ENCODE results near the gene ALG12.

ALG12 gene

DNA sequence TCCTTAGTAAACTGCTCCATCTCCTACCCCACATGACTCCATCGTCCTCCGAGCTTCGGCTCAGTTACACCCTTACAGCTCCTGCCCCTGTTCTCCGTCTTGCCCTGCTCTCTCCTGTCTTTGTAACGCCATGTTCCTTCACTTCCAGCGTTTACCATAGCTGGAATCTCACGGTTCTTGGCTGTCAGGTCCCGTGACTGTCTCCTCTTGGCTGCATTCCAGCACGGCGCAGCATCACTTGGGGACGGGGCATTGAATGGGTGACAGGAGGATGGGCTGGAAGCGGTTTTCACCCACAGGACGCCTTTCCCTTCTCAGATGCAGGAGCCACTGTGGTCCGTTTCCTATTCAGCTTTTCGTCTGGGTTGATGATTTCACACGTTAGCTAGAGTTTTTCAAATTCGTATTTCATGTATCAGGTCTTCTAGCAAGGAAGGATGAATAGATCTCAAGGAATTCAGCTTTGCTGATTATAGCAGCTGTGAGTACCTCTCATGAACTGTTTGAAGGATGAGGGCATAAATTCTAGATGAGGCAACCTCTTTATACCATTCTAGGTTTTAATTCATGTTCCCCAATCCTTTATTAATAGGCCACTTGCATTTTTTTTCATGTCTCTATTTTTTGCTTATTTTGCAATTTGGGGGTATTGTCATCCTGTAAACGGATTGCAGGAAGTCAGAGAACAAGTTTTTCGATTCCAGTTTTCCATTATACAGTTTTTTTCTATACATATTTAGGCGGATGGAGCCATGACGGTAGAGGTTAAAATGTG lies 35.5 kb downstream of the ALG12 start:
- no peak overlapping the region for H3K9ac ChIP-seq (ENCODE audit: low read depth, low read length)
- no peaks in the 10 kb centered on the region for H3K9me3 ChIP-seq (ENCODE audit: control insufficient read depth, insufficient read depth, low read length)
- H3K4me1 ChIP-seq (ENCODE audit: control insufficient read depth, insufficient read depth, low read length) = no peaks in the 10 kb centered on the region
- H3K4me3 ChIP-seq (ENCODE audit: low read depth, low read length) = no peak overlapping the region
- H3K36me3 ChIP-seq (ENCODE audit: control insufficient read depth, insufficient read depth, low read length) = peaks cover 24% of the 10 kb centered on the region
- H3K27me3 ChIP-seq (ENCODE audit: control insufficient read depth, insufficient read depth, low read length) = no peaks in the 10 kb centered on the region

DNA sequence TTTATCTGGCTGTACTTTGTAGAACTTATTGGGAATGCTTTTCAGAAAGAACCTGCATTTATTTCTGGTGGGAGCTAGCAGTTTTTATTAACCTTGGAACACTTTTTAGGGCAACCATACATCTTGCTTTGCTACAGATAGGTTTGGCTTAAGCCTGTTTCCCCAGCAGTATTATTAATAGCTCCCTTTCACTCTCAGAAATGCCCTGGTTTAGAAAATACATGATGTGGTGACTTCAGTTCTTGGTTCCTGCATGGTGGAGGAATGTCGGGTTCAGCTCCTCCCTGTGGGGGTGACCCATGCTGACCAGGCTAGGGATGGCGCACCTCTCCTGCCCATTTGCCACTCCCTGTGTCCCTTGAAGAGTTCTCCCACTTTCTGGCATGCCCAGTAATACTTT lies 36.4 kb downstream of the ALG12 start:
- H3K9me3 ChIP-seq (ENCODE audit: control insufficient read depth, insufficient read depth, low read length) = no peaks in the 10 kb centered on the region
- no peak overlapping the region for H3K4me3 ChIP-seq (ENCODE audit: low read depth, low read length)
- no peaks in the 10 kb centered on the region for H3K4me1 ChIP-seq (ENCODE audit: control insufficient read depth, insufficient read depth, low read length)
- H3K9ac ChIP-seq (ENCODE audit: low read depth, low read length) = no peak overlapping the region
- H3K27me3 ChIP-seq (ENCODE audit: control insufficient read depth, insufficient read depth, low read length) = no peaks in the 10 kb centered on the region
- H3K36me3 ChIP-seq (ENCODE audit: control insufficient read depth, insufficient read depth, low read length) = peaks cover 22% of the 10 kb centered on the region

DNA sequence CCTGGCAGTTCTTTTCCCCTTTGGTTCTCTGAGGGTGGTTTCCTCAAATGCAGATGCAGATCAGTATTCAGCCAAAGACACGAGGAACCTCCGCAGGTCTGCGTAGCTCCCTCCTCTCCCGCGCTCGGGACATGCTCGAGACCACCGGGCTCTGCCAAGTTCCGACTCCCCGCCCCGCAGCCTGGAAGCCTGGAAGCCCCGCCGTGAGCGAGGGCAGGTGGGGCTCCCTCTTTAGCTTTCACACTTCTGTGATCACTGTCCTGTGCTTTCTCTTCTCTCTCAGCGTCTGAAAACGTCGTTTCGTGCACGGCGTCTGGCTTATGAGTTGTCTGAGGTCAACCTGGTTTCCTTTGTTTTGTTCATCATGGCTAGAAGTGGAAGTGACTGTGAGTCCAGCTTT lies 38.0 kb downstream of the ALG12 start:
- Histone ChIP-seq H3K36me3 (ENCODE audit: control insufficient read depth, insufficient read depth, low read length) (peaks cover 8% of the 10 kb centered on the region), H3K9ac (ENCODE audit: low read depth, low read length) (peak overlapping the region; percentile 24), H3K27me3 (ENCODE audit: control insufficient read depth, insufficient read depth, low read length) (no peaks in the 10 kb centered on the region), H3K4me1 (ENCODE audit: control insufficient read depth, insufficient read depth, low read length) (no peaks in the 10 kb centered on the region), H3K9me3 (ENCODE audit: control insufficient read depth, insufficient read depth, low read length) (no peaks in the 10 kb centered on the region), H3K4me3 (ENCODE audit: low read depth, low read length) (no peak overlapping the region)

DNA sequence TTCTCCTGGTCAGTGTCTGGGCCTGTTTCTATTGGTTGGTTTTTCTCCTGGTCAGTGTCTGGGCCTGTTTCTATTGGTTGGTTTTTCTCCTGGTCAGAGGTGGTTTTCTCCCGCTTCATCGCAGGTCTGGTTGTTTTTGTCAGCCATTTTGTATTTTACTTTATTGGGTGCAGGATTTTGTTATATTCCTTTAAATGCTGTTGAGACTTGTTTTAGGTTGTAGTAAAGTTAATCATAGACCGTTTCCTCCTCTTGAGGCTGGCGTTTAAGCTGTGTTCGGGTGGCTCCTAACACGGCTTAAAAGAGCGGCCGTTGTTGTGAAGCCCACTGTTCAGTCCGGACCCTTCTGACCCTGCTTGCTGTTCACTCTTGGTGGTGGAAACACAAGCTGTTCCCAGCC lies 38.4 kb downstream of the ALG12 start:
- H3K27me3 ChIP-seq (ENCODE audit: control insufficient read depth, insufficient read depth, low read length) = no peaks in the 10 kb centered on the region
- H3K9me3 ChIP-seq (ENCODE audit: control insufficient read depth, insufficient read depth, low read length) = no peaks in the 10 kb centered on the region
- H3K4me3 ChIP-seq (ENCODE audit: low read depth, low read length) = no peak overlapping the region
- H3K36me3 ChIP-seq (ENCODE audit: control insufficient read depth, insufficient read depth, low read length) = peaks cover 8% of the 10 kb centered on the region
- H3K9ac ChIP-seq (ENCODE audit: low read depth, low read length) = peak overlapping the region; percentile 24
- H3K4me1 ChIP-seq (ENCODE audit: control insufficient read depth, insufficient read depth, low read length) = no peaks in the 10 kb centered on the region

DNA sequence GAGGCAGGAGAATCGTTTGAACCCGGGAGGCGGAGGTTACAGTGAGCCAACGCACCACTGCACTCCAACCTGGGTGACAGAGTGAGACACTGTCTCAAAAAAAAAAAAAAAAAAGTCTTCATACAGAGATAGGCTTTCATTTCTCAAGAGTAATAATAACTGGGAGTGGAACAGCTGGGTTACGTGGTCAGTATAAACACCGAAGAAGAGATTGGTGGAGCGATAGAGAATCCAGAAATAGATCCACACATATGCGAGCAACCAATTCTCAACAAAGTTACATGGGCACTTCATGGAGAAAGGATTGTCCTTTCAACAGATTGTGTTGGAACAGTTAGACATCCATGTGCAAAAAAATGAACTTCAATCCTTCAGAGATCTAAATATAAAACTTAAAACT lies 40.0 kb downstream of the ALG12 start:
- no peak overlapping the region for H3K4me3 ChIP-seq (ENCODE audit: low read depth, low read length)
- H3K9ac ChIP-seq (ENCODE audit: low read depth, low read length) = no peak overlapping the region
- H3K27me3 ChIP-seq (ENCODE audit: control insufficient read depth, insufficient read depth, low read length) = no peaks in the 10 kb centered on the region
- H3K4me1 ChIP-seq (ENCODE audit: control insufficient read depth, insufficient read depth, low read length) = no peaks in the 10 kb centered on the region
- no peaks in the 10 kb centered on the region for H3K36me3 ChIP-seq (ENCODE audit: control insufficient read depth, insufficient read depth, low read length)
- no peaks in the 10 kb centered on the region for H3K9me3 ChIP-seq (ENCODE audit: control insufficient read depth, insufficient read depth, low read length)

DNA sequence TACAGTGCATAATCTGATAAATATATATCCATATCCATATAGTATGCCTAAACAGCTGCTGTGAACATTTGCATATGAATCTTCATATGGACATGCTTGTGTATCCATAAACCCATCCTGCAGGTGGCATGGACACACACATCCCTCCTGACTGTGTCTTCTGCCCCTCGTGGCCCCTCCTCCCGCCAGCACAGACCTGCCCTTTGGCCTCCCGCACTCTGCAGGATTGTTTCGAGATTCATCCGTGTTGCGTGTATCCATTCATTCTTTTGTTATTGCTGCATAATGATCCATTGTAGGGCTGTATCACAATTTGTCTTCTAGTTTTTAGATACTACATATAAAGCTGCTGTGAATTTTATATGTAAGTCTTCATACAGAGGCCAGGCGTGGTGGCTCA lies 40.6 kb downstream of the ALG12 start:
- H3K36me3 ChIP-seq (ENCODE audit: control insufficient read depth, insufficient read depth, low read length) = no peaks in the 10 kb centered on the region

DNA sequence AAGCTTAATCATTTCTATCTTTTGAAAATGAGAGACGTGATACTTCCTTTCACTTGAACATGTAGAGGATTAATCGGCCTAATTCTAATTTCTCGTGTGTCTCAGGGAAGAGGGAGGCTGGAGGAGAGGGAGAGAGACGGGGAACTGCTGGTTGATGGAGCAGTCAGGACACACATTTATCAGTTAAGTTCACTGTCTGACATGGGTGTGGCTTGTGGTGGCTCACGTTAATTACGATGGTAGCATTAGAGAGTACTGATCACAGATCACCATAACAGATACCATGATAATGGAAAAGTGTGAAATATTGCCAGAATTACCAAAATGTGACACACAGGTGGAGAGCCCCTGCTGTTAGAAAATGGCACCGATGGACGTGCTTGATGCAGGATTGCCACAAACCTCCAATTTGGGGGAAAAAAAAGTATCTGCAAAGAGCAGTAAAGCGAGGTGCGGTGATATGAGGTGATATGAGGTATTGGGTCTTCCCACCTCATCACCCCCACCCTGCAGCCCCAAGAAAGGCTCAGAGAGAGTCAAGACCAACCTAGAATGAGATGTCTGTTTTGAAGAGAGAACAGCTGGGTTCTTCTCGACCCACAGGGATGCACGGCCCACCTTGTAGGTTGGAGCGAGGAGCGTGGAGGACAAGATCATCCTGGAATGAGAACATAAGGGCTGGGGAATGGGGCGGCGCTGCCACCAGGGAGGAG lies 44.9 kb downstream of the ALG12 start:
- Histone ChIP-seq H3K4me1 (ENCODE audit: control insufficient read depth, insufficient read depth, low read length) (no peaks in the 10 kb centered on the region), H3K9ac (ENCODE audit: low read depth, low read length) (no peak overlapping the region), H3K36me3 (ENCODE audit: control insufficient read depth, insufficient read depth, low read length) (no peaks in the 10 kb centered on the region), H3K27me3 (ENCODE audit: control insufficient read depth, insufficient read depth, low read length) (no peaks in the 10 kb centered on the region), H3K4me3 (ENCODE audit: low read depth, low read length) (no peak overlapping the region), H3K9me3 (ENCODE audit: control insufficient read depth, insufficient read depth, low read length) (peaks cover 4% of the 10 kb centered on the region)

More for the DNA sequence above, 40.6 kb downstream of the ALG12 start:
- no peak overlapping the region for H3K9ac ChIP-seq (ENCODE audit: low read depth, low read length)
- H3K4me1 ChIP-seq (ENCODE audit: control insufficient read depth, insufficient read depth, low read length) = no peaks in the 10 kb centered on the region
- H3K9me3 ChIP-seq (ENCODE audit: control insufficient read depth, insufficient read depth, low read length) = no peaks in the 10 kb centered on the region
- H3K27me3 ChIP-seq (ENCODE audit: control insufficient read depth, insufficient read depth, low read length) = no peaks in the 10 kb centered on the region
- H3K4me3 ChIP-seq (ENCODE audit: low read depth, low read length) = no peak overlapping the region

DNA sequence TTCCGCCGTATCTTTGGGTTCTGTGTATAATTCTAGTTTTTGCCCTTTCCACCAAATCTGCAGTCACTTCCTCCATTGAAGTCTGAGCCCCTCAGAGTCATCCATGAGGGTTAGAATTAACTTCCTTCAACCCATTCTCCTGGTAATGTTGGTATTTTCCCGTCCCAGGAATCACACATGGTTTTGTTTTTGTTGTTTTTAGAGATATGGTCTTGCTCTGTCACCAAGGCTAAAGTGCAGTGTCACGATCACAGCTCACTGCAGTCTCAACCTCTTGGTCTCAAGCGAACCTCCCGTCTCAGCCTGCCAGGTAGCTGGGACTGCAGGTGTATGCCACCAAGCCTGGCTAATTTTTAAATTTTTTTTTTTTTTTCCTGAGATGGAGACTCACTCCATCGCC lies 45.9 kb downstream of the ALG12 start:
- H3K4me3 ChIP-seq (ENCODE audit: low read depth, low read length) = no peak overlapping the region
- peaks cover 2% of the 10 kb centered on the region for H3K36me3 ChIP-seq (ENCODE audit: control insufficient read depth, insufficient read depth, low read length)
- no peaks in the 10 kb centered on the region for H3K27me3 ChIP-seq (ENCODE audit: control insufficient read depth, insufficient read depth, low read length)
- H3K4me1 ChIP-seq (ENCODE audit: control insufficient read depth, insufficient read depth, low read length) = no peaks in the 10 kb centered on the region
- H3K9me3 ChIP-seq (ENCODE audit: control insufficient read depth, insufficient read depth, low read length) = peaks cover 4% of the 10 kb centered on the region
- no peak overlapping the region for H3K9ac ChIP-seq (ENCODE audit: low read depth, low read length)

DNA sequence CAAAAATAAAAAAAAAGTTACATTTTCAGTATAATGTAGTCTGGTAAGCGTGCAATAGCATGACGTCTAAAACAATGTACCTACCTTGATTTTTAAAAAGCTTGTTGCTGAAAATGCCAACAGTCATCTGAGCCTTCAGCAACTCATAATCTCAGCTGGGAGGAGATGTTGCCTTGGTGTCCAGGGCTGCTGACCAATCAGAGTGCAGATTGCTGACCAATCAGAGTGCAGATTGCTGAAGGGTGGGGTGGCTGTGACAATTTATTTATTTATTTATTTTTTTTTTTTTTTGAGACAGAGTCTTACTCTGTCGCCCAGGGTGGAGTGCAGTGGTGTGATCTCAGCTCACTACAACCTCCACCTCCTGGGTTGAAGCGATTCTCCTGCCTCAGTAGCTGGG lies 46.8 kb downstream of the ALG12 start:
- Histone ChIP-seq H3K36me3 (ENCODE audit: control insufficient read depth, insufficient read depth, low read length) (peaks cover 2% of the 10 kb centered on the region), H3K9ac (ENCODE audit: low read depth, low read length) (no peak overlapping the region), H3K9me3 (ENCODE audit: control insufficient read depth, insufficient read depth, low read length) (peaks cover 4% of the 10 kb centered on the region)

DNA sequence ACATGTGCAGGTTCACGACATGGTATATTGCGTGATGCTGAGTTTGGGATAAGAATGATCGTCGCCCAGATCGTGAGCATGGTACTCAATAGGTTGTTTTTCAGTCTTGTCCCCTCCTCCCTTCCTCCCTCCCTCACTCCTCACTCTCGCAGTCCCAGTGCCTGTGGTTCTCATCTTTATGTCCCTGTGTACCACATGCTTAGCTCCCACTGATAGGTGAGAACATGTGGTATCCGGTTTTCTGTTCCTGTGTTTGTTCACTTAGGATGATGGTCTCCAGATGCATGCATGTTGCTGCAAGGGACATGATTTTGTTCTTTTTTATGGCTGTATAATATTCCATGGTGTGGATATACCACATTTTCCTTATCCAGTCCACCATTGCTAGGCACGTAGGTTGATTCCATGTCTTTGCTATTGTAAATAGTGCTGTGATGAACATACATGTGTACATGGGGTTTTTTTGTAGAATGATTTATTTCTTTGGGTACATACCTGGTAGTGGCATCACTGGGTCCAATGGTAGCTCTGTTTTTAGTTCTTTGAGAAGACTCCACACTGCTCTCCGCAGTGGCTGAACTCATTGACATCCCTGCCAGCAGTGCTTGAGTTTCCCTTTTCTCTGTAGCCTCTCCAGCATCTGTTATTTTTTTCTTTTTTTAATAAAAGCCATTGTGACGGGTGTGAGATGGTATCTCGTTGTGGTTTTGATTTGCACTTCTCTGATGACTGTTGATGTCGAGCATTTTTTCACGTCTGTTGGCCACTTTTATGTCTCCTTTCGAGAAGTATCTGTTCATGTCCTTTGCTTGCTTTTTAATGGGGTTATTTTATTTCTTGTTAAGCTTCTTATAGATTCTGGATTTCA lies 48.2 kb downstream of the ALG12 start:
- Histone ChIP-seq H3K36me3 (ENCODE audit: control insufficient read depth, insufficient read depth, low read length) (peaks cover 2% of the 10 kb centered on the region), H3K4me1 (ENCODE audit: control insufficient read depth, insufficient read depth, low read length) (no peaks in the 10 kb centered on the region), H3K27me3 (ENCODE audit: control insufficient read depth, insufficient read depth, low read length) (no peaks in the 10 kb centered on the region), H3K9ac (ENCODE audit: low read depth, low read length) (no peak overlapping the region), H3K9me3 (ENCODE audit: control insufficient read depth, insufficient read depth, low read length) (peaks cover 4% of the 10 kb centered on the region), H3K4me3 (ENCODE audit: low read depth, low read length) (no peak overlapping the region)

More for the DNA sequence above, 46.8 kb downstream of the ALG12 start:
- H3K4me1 ChIP-seq (ENCODE audit: control insufficient read depth, insufficient read depth, low read length) = no peaks in the 10 kb centered on the region
- no peak overlapping the region for H3K4me3 ChIP-seq (ENCODE audit: low read depth, low read length)
- no peaks in the 10 kb centered on the region for H3K27me3 ChIP-seq (ENCODE audit: control insufficient read depth, insufficient read depth, low read length)

DNA sequence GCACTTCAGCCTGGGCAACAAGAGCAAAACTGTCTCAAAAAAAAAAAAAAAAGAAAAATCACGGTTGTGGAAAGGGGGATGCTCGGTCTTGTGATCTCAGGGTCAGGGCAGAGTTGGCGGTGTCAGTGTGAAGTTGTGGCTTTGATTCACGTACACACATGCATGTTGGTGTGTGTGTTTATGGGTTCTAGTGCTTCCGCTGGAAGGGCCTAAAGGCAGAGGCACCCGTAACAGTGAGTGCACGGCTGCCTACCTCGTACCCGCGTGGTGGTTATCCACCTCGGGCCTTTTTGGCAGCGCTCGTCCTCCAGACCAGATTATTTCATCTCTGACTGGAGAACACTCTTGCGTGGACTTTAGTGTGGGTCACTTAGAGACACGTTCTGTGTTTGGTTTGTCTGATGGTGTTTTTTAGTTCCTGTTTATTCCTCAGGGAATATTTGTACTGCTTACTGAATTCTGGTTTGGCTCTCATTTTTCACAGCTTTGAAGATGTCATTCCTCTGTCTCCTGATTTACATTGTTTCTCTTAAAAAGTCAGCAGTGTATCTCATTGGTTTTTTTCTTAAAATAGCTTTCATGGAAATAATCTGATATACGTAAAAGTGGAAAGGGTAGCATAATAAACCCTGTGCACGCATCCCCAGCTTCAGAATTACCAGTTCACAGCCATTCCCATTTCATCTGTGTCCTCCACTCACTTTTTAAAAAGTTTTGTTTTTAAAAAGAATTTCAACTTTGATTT lies 49.0 kb downstream of the ALG12 start:
- Histone ChIP-seq H3K4me1 (ENCODE audit: control insufficient read depth, insufficient read depth, low read length) (no peaks in the 10 kb centered on the region), H3K9me3 (ENCODE audit: control insufficient read depth, insufficient read depth, low read length) (peaks cover 4% of the 10 kb centered on the region), H3K36me3 (ENCODE audit: control insufficient read depth, insufficient read depth, low read length) (peaks cover 2% of the 10 kb centered on the region), H3K9ac (ENCODE audit: low read depth, low read length) (no peak overlapping the region), H3K27me3 (ENCODE audit: control insufficient read depth, insufficient read depth, low read length) (no peaks in the 10 kb centered on the region), H3K4me3 (ENCODE audit: low read depth, low read length) (no peak overlapping the region)

All from iPS-15b (cell line).